Common myeloid progenitor, CD34-positive (primary cell): Measurements from ENCODE around the gene CDH13.
A peak's percentile ranks its signal among the peaks of the same experiment; 100 is the strongest.

Source experiments
- CTCF ChIA-PET: fragments of 350-600 bp; sonication (Branson Sonifier 250); formaldehyde crosslinking; loops from one replicate; lab custom pipeline; 2021; ENCODE audit warnings: antibody characterized with exemption; lab: Charles Lee
- POLR2A ChIA-PET: fragments of 350-600 bp; sonication (Branson Sonifier 250); formaldehyde crosslinking; loops from one replicate; lab custom pipeline; 2021; ENCODE audit warnings: antibody characterized with exemption; lab: Charles Lee
- DNase-seq, 3 donors: peaks; one replicate each; pipeline versions ENCODE4 v3.0.0 to v3.0.0-alpha.2; 2013
- H3K27ac ChIP-seq, 2 experiments: 1 replicate in 1 of 2; 2 replicates in 1 of 2; pipeline ENCODE4 v1.7.0; 2013; ENCODE audit warnings: inconsistent platforms in 2 of 2, low read length in 2 of 2, mild to moderate bottlenecking in 2 of 2, low read depth in 1 of 2, moderate library complexity in 1 of 2; ENCODE audit not compliant: severe bottlenecking in 2 of 2, insufficient read depth in 1 of 2, poor library complexity in 1 of 2
- H3K27me3 ChIP-seq, 5 experiments: replicated peaks in 2 of 5; 1 replicate in 3 of 5; 2 replicates in 2 of 5; pipeline versions ENCODE4 v1.6.1 to v1.7.0; 2013; ENCODE audit warnings: low read length in 4 of 5, mild to moderate bottlenecking in 2 of 5, moderate library complexity in 2 of 5, inconsistent platforms in 1 of 5; ENCODE audit not compliant: insufficient read depth in 5 of 5, control insufficient read depth in 4 of 5
- H3K36me3 ChIP-seq, 4 experiments: 1 replicate in 2 of 4; 2 replicates in 2 of 4; pipeline versions ENCODE4 v1.6.1 to v1.7.0; 2013; ENCODE audit warnings: low read length in 3 of 4, control low read depth in 1 of 4, mild to moderate bottlenecking in 1 of 4; ENCODE audit not compliant: control insufficient read depth in 4 of 4, insufficient read depth in 4 of 4
- H3K4me1 ChIP-seq, 4 experiments: 1 replicate in 3 of 4; 2 replicates in 1 of 4; pipeline versions ENCODE4 v1.6.1 to v1.7.1; 2013; ENCODE audit warnings: low read length in 3 of 4, mild to moderate bottlenecking in 3 of 4, control low read depth in 1 of 4, inconsistent platforms in 1 of 4, moderate library complexity in 1 of 4; ENCODE audit not compliant: control insufficient read depth in 4 of 4, insufficient read depth in 4 of 4; ENCODE audit errors: control extremely low read depth in 1 of 4
- H3K4me3 ChIP-seq, 7 experiments: 1 replicate in 4 of 7; 2 replicates in 3 of 7; pipeline versions ENCODE4 v1.5.1 to v1.7.0; 2013; ENCODE audit warnings: mild to moderate bottlenecking in 7 of 7, low read length in 6 of 7, moderate library complexity in 6 of 7, inconsistent platforms in 2 of 7, low read depth in 2 of 7, control low read depth in 1 of 7; ENCODE audit not compliant: insufficient read depth in 4 of 7, control insufficient read depth in 1 of 7; ENCODE audit errors: extremely low read depth in 1 of 7
- H3K9me3 ChIP-seq, 5 experiments: 1 replicate in 4 of 5; 2 replicates in 1 of 5; pipeline versions ENCODE4 v1.6.1 to v1.7.1; 2013; ENCODE audit warnings: low read length in 4 of 5, mild to moderate bottlenecking in 2 of 5, inconsistent platforms in 1 of 5, low read depth in 1 of 5, moderate library complexity in 1 of 5; ENCODE audit not compliant: control insufficient read depth in 4 of 5, insufficient read depth in 2 of 5; ENCODE audit errors: control extremely low read depth in 1 of 5
- WGBS: methylation state at CpG from one replicate; pipeline ENCODE4 v1.1.5; 2013; ENCODE audit not compliant: insufficient coverage; 5-methylcytosine and 5-hydroxymethylcytosine counted together

CDH13 gene

DNA sequence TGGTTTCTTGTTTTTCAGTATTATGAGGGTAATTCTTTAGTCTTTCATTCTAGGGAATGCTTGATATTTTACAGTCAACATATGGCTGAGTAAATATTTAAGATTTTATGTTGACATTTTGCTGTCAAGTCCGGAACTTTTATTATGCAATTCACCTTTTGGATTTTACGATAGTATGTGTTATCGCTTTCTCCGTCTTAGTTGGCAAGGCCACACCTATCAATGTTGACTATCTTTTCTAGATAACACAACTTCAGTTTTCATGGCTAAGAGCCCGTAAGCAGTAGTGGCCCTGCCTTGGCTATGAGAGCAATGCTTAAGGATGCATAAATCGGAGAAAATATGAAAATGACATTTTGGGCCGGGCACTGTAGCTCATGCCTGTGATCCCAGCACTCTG lies 39.5 kb upstream of the CDH13 start:
- Histone ChIP-seq H3K36me3 (no peaks in the 10 kb centered on the region), H3K27ac (no peak overlapping the region), H3K9me3 (no peaks in the 10 kb centered on the region), H3K4me3 (no peak overlapping the region), H3K27me3 (peaks cover 0 to 3% (median 0%) of the 10 kb centered on the region in 5 experiments), H3K4me1 (no peaks in the 10 kb centered on the region)
- POLR2A ChIA-PET: no interaction called here
- WGBS: 97% methylated on average over 6 of the region's 7 CpGs
- CTCF ChIA-PET: no interaction called here
- DNase-seq: no peak

- no peaks in the 10 kb centered on the region for H3K36me3 ChIP-seq
- no peak overlapping the region for H3K4me3 ChIP-seq
- CTCF ChIA-PET: no interaction called here
- 98% methylated on average over 6 of the region's 9 CpGs for WGBS
- no peak for DNase-seq
- H3K4me1 ChIP-seq: no peaks in the 10 kb centered on the region
- peaks cover 0 to 2% (median 0%) of the 10 kb centered on the region in 5 experiments for H3K27me3 ChIP-seq
- no peaks in the 10 kb centered on the region for H3K9me3 ChIP-seq
- no peak overlapping the region for H3K27ac ChIP-seq
- POLR2A ChIA-PET: interaction anchor here (0.6 kb wide), 1 partner anchor 35 kb away, joined by 3 read pairs; no protein-coding TSS in a partner anchor
Observed at GRCh38 chr16:82589407-82589806, 37.4 kb upstream of the CDH13 start.

DNA sequence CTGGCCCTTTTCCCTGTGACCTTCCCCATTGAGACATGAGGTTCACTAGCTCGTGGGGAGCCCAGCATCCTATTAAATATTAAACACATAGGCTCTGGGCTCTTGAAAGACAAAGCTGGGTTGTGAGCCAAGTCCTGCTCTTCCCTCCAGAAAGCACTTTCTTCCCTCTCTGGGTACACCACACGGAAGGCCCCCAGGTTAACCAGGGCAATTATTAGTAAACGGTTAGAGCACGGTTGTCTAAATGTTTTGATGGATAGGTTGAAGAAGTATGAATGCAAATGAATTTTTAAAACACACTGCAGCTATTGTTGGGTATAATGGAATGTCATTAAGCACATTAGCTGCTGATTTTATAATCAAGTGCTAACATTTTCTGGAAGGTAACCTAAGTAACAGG lies 32.7 kb upstream of the CDH13 start:
- Histone ChIP-seq H3K36me3 (no peaks in the 10 kb centered on the region), H3K4me3 (no peak overlapping the region), H3K27ac (no peak overlapping the region), H3K27me3 (peaks cover 0 to 4% (median 0%) of the 10 kb centered on the region in 5 experiments), H3K9me3 (no peaks in the 10 kb centered on the region), H3K4me1 (no peaks in the 10 kb centered on the region)
- DNase-seq: no peak
- ChIA-PET CTCF (no interaction called here), POLR2A (no interaction called here)
- 60% methylated on average over 1 of the region's 4 CpGs for WGBS

GRCh38 chr16:82598771-82599170 lies 28.0 kb upstream of the CDH13 start:
- Histone ChIP-seq H3K27ac (no peak overlapping the region), H3K27me3 (peaks cover 0 to 4% (median 0%) of the 10 kb centered on the region in 5 experiments), H3K4me1 (no peaks in the 10 kb centered on the region), H3K36me3 (no peaks in the 10 kb centered on the region), H3K4me3 (no peak overlapping the region), H3K9me3 (peaks cover 0 to 2% (median 0%) of the 10 kb centered on the region in 5 experiments)
- CTCF ChIA-PET: no interaction called here
- DNase-seq: no peak
- POLR2A ChIA-PET: no interaction called here
- WGBS: 18% methylated on average over 1 of the region's 2 CpGs

- no peak for DNase-seq
- Histone ChIP-seq H3K9me3 (peaks cover 0 to 2% (median 0%) of the 10 kb centered on the region in 5 experiments), H3K27me3 (peaks cover 0 to 13% (median 2%) of the 10 kb centered on the region in 5 experiments), H3K36me3 (no peaks in the 10 kb centered on the region), H3K4me3 (no peak overlapping the region), H3K27ac (no peak overlapping the region), H3K4me1 (no peaks in the 10 kb centered on the region)
- POLR2A ChIA-PET: no interaction called here
- CTCF ChIA-PET: interaction anchor here (1.3 kb wide), 1 partner anchor 38 kb away, joined by 4 read pairs; no protein-coding TSS in a partner anchor
- WGBS: 77% methylated on average over 6 of the region's 7 CpGs
Observed at GRCh38 chr16:82601989-82602640, 24.7 kb upstream of the CDH13 start.

DNA sequence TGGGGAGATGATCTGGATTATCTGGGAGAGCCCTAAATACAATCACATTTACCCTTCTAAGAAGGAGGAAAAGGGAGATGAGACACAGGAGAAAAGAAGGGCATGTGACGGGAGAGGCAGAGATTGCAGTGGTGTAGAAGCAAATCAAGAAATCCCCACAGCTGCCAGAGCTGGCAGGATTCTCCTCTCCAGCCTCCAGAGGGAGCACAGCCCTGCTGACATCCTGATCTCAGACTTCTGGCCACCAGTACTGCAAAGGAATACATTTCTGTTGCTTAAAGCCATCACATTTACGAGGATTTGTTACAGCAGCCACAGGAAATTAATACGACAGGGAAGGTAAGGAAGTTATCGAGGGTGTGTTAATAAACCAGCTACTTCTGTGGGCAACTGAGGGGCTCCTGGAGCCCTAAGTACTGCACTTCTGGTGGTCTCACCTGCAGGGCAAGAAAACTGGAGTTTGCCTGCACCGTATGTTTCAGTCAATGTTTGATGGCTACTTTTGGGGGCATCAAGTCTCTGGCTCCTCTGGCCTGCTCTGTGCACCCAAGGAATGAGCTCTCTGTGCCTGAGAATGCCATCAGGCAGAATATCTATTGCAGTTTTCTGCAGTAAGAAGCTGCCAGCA lies 22.9 kb upstream of the CDH13 start:
- 16% methylated on average over 4 of the region's 5 CpGs for WGBS
- peak in 1 of 3 donors; percentile 13 for DNase-seq
- CTCF ChIA-PET: interaction anchor here (1.3 kb wide), 1 partner anchor 611 kb away, joined by 3 read pairs; no protein-coding TSS in a partner anchor

GRCh38 chr16:82605076-82605475 lies 21.7 kb upstream of the CDH13 start:
- peaks cover 0 to 10% (median 2%) of the 10 kb centered on the region in 5 experiments for H3K27me3 ChIP-seq
- no peak overlapping the region for H3K4me3 ChIP-seq
- no peak overlapping the region for H3K27ac ChIP-seq
- no peak for DNase-seq
- no peaks in the 10 kb centered on the region for H3K9me3 ChIP-seq
- CTCF ChIA-PET: no interaction called here
- no peaks in the 10 kb centered on the region for H3K4me1 ChIP-seq
- WGBS: 88% methylated on average over 5 of the region's 8 CpGs
- no peaks in the 10 kb centered on the region for H3K36me3 ChIP-seq
- POLR2A ChIA-PET: no interaction called here

More for the DNA sequence above, 22.9 kb upstream of the CDH13 start:
- H3K36me3 ChIP-seq: no peaks in the 10 kb centered on the region
- H3K4me3 ChIP-seq: no peak overlapping the region
- no peaks in the 10 kb centered on the region for H3K4me1 ChIP-seq
- peaks cover 0 to 2% (median 0%) of the 10 kb centered on the region in 5 experiments for H3K9me3 ChIP-seq
- no peak overlapping the region for H3K27ac ChIP-seq
- peaks cover 0 to 10% (median 2%) of the 10 kb centered on the region in 5 experiments for H3K27me3 ChIP-seq
- POLR2A ChIA-PET: no interaction called here
